HG02571 (cell line): ENCODE data around the gene SF3A1.
"Not testable (repeated sequence)": the region's sequence is repeated elsewhere in the genome, so short reads cannot be mapped to it uniquely, and the experiment has no call there.

Source experiments
- ATAC-seq: cut with Tn5 transposase; IDR thresholded peaks from one replicate; pipeline ENCODE4 v1.9.1; 2021; ENCODE audit warnings: mild to moderate bottlenecking, moderate library complexity; ENCODE audit not compliant: unreplicated experiment

Gene SF3A1

GRCh38 chr22:30348809-30349208 is 7.9 kb downstream of the SF3A1 start:
- ATAC-seq, result no peak

DNA sequence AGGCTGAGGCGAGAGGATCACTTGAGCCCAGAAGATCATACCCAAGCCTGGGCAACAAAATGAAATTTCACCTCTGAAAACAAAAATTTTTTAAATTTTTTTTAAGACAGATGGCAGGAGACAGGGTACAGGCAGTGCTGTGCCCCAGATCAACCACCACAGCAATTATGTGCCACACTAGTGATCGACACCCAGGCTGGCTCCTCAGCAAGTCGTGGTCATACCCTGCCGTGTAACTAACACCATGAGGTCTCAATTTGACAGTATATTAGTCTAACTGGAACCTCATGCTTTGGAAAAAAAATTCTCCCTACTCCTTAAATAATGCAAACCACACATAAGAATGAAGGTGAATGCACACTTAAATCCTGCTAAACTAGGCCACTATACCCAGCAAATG is 8.3 kb downstream of the SF3A1 start:
- ATAC-seq, result no peak

DNA sequence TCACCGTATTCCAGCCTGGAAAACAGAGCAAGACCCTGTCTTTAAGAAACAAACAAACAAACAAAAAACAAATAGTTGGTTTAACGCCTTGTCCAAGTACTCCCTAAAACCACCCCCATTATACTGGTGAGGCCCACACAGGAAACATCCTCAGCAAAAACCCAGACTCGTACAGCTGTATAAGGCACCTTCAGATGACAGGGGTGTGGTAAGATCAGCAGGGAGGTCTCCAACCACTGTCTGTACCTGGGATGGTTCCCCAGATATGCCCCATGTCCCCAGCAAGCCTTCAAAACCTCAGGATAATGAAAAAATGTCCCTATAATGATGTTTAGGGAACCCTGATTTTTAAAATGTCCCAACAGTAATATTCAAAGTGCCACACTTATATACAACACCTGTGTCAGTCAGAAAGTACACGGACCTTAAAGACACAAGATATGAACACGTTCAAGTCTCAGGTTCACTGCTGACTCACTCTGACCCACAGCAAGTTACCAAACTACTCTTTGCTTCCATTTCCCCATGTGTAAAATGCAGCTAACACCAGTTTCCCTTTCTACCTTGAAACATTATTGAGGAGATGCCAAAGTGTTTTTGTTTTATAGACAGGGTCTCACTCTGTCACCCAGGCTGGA is 9.3 kb downstream of the SF3A1 start:
- ATAC-seq, result no peak

- no peak for ATAC-seq
Measured at GRCh38 chr22:30344447-30345200, 12.1 kb downstream of the SF3A1 start.

- no peak for ATAC-seq
Measured at GRCh38 chr22:30340911-30341685, 15.6 kb downstream of the SF3A1 start.

DNA sequence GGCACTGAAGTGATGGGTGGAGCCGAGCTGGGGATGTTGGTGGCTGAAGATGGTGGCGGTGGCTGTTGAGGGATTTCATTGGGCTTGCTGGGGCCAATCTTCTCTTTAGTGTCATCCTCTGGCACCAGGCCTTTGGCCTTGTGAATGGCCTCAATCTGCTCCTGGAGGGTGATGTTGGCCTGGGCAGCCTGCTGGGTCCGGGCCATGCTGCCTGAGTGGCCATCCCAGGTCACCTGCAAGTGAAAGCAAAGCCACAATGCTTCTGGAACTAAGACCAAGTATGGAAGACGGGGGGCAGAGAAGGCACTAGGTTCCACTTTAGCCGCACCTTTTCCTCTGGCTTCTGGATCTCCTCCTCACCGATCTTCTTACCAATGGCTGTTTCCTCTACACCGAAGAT is 17.9 kb downstream of the SF3A1 start:
- no peak for ATAC-seq

DNA sequence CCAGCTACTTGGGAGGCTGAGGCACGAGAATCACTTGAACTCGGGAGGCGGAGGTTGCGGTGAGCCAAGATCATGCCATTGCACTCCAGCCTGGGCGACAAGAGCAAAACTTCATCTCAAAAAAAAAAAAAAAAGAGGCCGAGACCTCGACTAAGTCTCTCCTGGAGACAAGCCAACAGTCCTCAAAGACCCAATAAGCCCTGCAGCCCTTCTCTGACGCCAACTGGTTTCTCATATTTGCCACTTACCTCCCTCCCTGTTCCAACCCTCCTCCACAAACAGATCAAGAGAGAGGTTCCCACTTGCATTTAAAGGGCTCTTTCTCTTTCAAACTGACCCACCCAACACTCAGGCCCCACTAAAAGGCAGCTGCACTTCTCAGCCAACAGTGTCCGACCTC is 18.4 kb downstream of the SF3A1 start:
- ATAC-seq, result not testable (repeated sequence)

DNA sequence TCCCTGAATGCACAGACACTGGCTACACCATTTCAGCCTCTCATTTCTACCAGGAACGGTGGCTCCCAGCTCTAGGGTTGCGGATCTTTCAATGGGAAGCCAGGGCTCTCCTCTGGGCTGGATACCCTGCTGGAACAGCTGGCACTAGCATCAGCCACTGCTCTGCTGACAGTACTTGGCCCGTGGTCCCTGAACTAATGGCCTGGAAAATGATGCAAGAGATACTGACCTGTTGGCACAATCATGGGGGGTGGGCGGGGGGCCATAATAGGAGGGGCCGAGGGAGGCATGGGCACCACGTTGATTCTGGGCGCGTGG is 19.3 kb downstream of the SF3A1 start:
- no peak for ATAC-seq

DNA sequence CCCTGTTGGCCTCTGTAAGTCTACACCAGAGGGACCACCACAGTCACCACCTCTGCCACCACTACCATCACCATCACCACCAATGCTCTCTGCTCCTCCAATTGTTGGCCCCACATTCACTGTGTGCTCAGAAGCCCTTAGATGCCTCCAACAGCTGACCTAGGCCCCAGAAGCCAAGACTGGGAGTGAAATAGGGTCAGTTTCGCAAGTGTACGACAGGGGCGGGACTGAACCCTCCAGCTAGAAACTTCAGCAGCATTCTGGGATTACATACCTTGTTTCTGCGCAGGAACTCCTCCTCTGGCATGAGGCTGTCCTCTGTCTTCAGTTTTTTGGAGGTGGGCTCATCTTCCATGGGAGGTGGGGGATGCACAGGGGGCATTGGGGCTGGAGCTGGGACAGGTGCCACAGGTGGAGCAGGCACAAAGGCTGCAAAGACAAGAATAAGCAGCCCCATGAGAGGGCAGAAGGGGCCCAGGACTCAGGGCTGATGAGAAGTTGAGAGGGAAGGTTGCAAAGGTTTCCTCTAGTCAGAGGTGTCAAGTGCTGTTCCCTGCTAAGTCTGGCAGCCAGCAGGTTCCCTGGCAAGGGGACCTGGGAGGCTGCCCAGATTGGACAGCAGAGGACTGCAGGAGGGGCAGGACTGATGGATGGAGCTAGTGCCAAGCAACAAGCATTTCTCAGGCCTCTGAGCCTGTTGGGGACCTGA is 19.8 kb downstream of the SF3A1 start:
- ATAC-seq, result no peak

DNA sequence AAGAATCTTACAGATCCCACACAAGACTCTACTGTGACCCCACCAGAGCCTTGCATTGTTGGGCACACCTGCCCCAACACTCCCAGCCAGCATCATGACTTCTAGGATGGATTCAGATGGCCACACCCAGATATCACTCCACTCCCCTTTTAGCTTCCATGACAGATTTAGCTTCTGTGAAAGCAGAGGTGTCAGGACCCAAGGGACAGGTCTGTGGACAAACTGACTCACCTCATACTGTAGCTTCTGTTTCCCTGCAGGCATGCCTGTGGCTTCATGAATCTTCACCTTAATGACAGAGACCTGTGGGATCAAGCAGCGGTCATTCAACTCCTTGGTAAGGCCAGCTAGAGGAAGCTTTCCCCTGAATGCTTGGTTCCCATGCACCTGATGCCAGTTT is 21.5 kb downstream of the SF3A1 start:
- no peak for ATAC-seq

GRCh38 chr22:30334646-30335045 is 22.0 kb downstream of the SF3A1 start:
- ATAC-seq, result no peak

GRCh38 chr22:30333707-30334087 is 23.0 kb downstream of the SF3A1 start:
- no peak for ATAC-seq

DNA sequence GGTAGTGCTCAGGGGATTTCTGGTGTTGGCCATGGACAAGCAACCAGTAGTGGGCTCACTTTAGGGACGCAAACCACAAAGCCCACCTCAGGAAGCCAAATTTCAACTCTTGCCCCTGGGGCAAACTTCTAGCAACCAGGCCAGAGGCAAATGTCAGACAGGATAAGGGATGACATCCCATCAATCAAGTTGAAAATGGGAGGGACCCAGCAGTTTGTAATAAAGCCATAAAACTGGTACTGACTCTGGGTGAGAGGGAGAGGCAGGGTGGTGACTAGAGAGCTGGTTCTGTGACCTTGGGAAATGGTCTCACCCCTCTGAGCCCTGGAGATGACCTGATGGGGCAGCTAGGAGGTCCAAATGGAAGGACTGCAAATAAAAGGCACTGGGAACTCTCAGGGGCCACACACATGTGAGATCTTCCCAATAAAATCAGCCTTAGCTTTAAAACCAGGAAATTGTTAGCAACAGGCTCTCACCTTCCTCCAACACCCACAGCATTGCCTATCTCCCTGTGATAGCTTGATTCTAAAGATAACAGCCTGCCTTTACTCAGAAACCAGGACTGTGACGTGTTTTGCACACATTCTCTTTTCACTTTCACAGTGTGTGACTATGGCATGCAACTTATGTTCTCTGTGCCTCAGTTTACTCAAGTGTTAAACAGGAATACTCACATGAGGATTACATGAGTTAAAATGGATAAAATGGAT is 23.5 kb downstream of the SF3A1 start:
- ATAC-seq, result no peak

DNA sequence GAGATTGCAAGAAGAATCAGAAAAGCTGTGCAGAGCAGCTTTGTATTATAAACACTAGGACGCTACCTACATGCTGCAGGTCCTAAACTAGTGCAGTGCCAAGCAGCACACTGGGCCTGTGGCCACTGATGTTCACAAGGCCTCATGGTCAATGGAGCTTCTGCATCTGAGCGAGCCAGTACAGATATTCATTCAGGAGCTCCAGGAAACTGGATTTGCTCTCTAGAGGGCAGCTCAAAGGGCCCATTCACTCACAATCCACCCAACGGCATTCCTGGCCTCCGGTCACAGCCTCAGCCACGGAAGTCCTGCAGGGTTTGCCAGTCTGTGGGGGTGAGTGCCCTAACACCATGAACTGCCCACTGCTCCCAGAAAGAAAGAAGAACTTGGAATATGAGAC is 24.1 kb downstream of the SF3A1 start:
- ATAC-seq, result no peak

DNA sequence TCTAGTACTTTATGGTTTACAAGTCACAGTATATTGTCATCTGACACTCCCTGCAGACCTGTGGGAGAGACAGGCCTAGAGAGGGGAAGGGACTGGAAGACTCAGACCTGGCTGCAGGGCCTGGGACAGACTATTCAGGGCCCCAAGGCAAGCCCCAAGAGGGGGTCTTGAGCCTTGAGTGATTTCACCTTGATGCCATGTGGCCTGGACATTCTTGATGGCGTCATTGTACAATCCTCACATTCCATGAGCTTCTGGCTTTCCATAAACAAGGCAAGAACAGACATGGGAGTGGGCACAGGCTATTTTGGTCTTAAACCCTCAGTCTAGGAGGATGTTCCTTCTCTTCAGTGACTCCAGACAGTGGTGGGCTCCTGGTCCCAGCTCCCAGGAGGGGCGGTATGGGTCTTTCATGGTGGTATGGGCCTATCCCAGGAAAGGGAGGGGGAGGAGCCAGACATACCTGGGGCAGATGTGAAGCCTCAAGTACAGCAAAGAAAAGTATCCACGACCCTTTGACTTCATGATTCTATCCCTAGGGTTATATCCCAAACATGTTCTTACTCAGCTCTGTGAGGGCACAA is 28.1 kb downstream of the SF3A1 start:
- ATAC-seq, result no peak

DNA sequence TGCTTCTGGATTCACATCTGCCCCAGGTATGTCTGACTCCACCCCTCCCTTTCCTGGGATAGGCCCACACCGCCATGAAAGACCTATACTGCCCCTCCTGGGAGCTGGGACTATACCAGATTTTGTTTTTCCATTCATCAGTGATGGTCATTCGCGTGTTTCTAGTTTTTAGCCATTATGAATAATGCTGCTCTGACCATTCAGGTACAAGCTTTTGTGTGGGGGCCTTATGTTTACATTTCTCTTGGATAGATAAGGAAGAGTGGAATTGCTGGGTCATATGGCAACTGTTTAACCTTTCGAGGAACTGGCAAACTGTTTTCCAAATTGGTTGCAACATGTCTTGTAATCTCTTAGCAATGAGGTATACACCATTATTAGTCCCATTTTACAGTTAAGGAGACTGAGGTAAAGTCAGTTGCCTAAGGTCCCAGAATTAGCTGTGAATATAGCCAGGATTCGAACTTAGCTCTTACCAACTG is 28.8 kb downstream of the SF3A1 start:
- ATAC-seq, result no peak

DNA sequence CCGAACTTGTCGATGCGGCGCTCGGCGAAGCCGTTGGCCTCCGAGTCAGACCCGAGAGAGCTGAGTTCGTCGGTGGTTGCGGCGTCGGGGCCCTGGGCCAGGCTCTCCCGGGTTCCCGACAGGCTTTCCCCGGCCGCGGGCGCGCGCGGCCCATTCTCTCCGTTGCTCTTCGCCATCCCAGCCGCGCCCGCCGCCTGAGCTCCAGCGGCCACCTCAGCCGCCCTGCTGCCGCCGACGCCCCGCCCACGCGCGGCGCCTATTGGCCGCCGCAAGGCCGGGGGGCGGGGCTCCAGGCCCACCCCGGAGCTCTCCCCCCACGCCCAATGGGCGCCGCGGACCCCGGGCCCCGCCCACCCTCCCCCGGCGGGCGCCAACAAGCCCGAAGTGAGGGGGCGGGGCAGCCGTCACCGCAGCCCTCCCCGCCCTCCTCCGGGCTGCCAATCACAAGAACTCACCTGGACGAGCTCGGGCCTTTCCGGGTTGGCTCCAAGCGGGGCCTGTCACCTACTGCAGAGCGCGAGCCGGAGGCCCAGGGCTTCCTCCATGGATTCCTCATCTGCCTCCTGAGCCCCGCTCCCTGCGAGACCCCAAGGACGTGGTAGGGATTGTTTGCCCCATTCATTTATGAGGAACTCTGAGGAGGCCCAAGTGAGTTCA is 29.9 kb downstream of the SF3A1 start, which contains the start of gene TBC1D10A:
TBC1D10A (minus strand) TSS at position 236 of the 657 bp plus-strand sequence; CDS start at position 176, 60 bp downstream.
- peak; percentile 75 for ATAC-seq

DNA sequence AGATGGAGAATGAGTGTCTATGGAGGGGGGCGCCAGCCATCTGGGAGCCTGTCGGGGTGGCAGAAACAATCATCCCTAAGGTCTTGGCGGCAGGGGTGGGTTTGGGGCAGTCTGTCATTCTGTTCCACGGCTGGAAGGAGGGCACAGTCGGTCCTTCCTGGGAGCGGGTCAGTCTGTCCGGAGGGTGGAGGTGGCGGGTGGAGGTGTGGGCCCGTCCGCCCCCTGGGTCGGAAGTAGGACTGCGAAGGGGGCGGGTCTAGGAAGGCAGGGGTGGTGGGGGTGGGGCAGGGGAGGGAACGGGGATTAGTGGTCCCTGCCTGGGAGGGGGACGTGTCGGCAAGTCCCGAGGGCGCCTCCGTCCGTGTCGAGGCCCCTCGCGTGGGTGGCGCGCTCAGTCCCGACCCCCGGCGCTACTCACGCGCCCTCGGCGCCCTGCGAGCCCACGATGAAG is 30.4 kb downstream of the SF3A1 start:
- peak; percentile 30 for ATAC-seq

DNA sequence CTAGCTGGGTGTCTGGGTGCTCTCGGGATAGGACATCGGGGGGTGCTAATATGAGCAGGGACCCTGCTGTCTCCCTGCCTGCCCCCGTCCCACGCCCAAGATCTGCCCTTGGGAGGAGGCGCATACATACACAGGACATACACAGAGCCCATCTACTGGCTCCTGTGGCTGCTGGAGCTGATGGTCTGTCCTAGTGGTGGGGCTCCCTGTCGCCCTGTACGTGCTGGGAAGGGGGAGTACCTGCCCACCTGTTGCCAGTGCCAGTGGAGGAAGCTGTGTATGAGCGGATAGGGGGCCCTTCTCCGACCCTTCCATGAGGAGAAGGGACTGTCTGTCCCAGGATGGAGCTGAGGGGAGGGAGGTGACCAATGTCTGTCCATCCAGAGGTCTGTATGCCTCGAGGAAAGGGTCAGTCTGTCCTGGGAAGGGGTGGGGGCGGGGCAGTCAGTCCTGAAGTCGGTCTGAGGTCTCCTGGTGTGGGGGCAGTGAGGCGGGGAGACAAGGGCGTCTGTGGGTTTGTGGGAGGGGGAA is 30.9 kb downstream of the SF3A1 start:
- ATAC-seq, result no peak
